GM12878 (cell line): ENCODE data around the gene CADM3. TPM values are rescaled to one million over a fixed set of nuclear protein-coding genes. Genes with fewer than 3 reads are reported as not detected.

Experiments
- ATAC-seq: fragments of 200-7000 bp; cut with Tn5 transposase; 3 replicates; pipeline ENCODE4 v1.9.1; 2020; ENCODE audit warnings: mild to moderate bottlenecking, moderate library complexity
- BruUV-seq: library from RNA; stranded (reverse); fragments of 400-500 nt; replicated peaks from 2 replicates; lab custom pipeline; 2021; lab: Mats Ljungman, UMichigan
- CTCF ChIA-PET: fragments of 300-600 bp; sonication (Branson Sonifier 250); formaldehyde crosslinking; extraction: SDS; loops from one replicate; lab custom pipeline; 2021; ENCODE audit warnings: inconsistent platforms; lab: Yijun Ruan, JAX
- POLR2A ChIA-PET: fragments of 350-600 bp; formaldehyde crosslinking; extraction: SDS; loops from one replicate; lab custom pipeline; 2021; ENCODE audit warnings: inconsistent platforms; lab: Charles Lee
- RAD21 ChIA-PET: fragments of 300-600 bp; sonication (Branson Sonifier 250); formaldehyde crosslinking; loops from one replicate; lab custom pipeline; 2023; ENCODE audit warnings: antibody characterized with exemption; ENCODE audit not compliant: unreplicated experiment; lab: Charles Lee
- SMC1A ChIA-PET: fragments of 300-600 bp; sonication (Branson Sonifier 250); formaldehyde crosslinking; loops from one replicate; lab custom pipeline; 2023; ENCODE audit not compliant: unreplicated experiment, uncharacterized antibody; lab: Charles Lee
- DNase-seq: peaks from one replicate; pipeline ENCODE4 v3.0.0-alpha.2; 2011; ENCODE audit warnings: low read depth, low spot score
- FAIRE-seq: peaks from 3 replicates; lab custom pipeline; 2011; peaks lifted over from hg19 to GRCh38; lab: Jason Lieb, UNC
- H2AFZ ChIP-seq: 2 replicates; pipeline ENCODE4 v1.6.0; 2011; ENCODE audit warnings: low read depth, low read length, control low read depth; ENCODE audit not compliant: control insufficient read depth
- H3K27ac ChIP-seq: 2 replicates; pipeline ENCODE4 v1.5.1; 2011; ENCODE audit warnings: control low read depth; ENCODE audit not compliant: control insufficient read depth, insufficient read depth
- H3K27me3 ChIP-seq, 2 experiments: replicated peaks in 1 of 2; 2 replicates each; pipeline versions ENCODE4 v1.6.0 to v1.6.1; 2011; ENCODE audit warnings: low read length in 1 of 2; ENCODE audit not compliant: control insufficient read depth in 2 of 2, insufficient read depth in 2 of 2
- H3K36me3 ChIP-seq, 2 experiments: 2 replicates each; pipeline ENCODE4 v1.5.1; 2011; ENCODE audit warnings: low read length in 1 of 2; ENCODE audit not compliant: control insufficient read depth in 2 of 2, insufficient read depth in 2 of 2
- H3K4me1 ChIP-seq: 2 replicates; pipeline ENCODE4 v1.6.1; 2011; ENCODE audit warnings: mild to moderate bottlenecking, low read length, moderate library complexity, mixed read lengths; ENCODE audit not compliant: control insufficient read depth, insufficient read depth
- H3K4me2 ChIP-seq: 2 replicates; pipeline ENCODE4 v1.6.0; 2011; ENCODE audit warnings: control low read depth; ENCODE audit not compliant: control insufficient read depth, insufficient read depth
- H3K4me3 ChIP-seq: fragments of 200-600 bp; sonication (generic); 2 replicates; pipeline ENCODE4 v1.5.1; 2016
- H3K79me2 ChIP-seq: 2 replicates; pipeline ENCODE4 v1.6.0; 2011; ENCODE audit warnings: low read length; ENCODE audit not compliant: control insufficient read depth, insufficient read depth
- H3K9ac ChIP-seq: 2 replicates; pipeline ENCODE4 v1.8.0; 2011; ENCODE audit warnings: low read length, control low read depth, mixed read lengths; ENCODE audit not compliant: control insufficient read depth, insufficient read depth
- H3K9me3 ChIP-seq: replicated peaks from 3 replicates; pipeline ENCODE4 v1.5.1; 2011; ENCODE audit warnings: mild to moderate bottlenecking, low read length; ENCODE audit not compliant: control insufficient read depth, insufficient read depth
- H4K20me1 ChIP-seq: 2 replicates; pipeline ENCODE4 v1.6.0; 2011; ENCODE audit not compliant: control insufficient read depth, insufficient read depth
- CEBPB ChIP-seq, 2 experiments: fragments of 150-350 bp in 1 of 2; IDR thresholded peaks; 2 replicates each; pipeline ENCODE4 v1.6.1; 2012 to 2014; ENCODE audit warnings: low read depth in 2 of 2, low read length in 2 of 2, borderline replicate concordance in 1 of 2, inconsistent platforms in 1 of 2
- CHD2 ChIP-seq: IDR thresholded peaks from 2 replicates; pipeline ENCODE4 v1.6.1; 2011; ENCODE audit warnings: low read depth, low read length, improper control_type of control experiment, borderline replicate concordance
- DPF2 ChIP-seq: fragments of 450-650 bp; IDR thresholded peaks from 2 replicates; pipeline ENCODE4 v1.6.1; 2017; ENCODE audit warnings: mild to moderate bottlenecking
- EGR1 ChIP-seq, 2 experiments: IDR thresholded peaks; 1 replicate in 1 of 2; 2 replicates in 1 of 2; pipeline ENCODE4 v1.6.1; 2011 to 2012; ENCODE audit warnings: low read depth in 2 of 2, low read length in 2 of 2, borderline replicate concordance in 1 of 2, mild to moderate bottlenecking in 1 of 2, moderate library complexity in 1 of 2
- FOXK2 ChIP-seq: fragments of 450-650 bp; IDR thresholded peaks from 2 replicates; pipeline ENCODE4 v1.6.1; 2017; ENCODE audit warnings: mild to moderate bottlenecking, moderate library complexity
- HDGF ChIP-seq: fragments of 450-650 bp; IDR thresholded peaks from 2 replicates; pipeline ENCODE4 v1.6.1; 2016; ENCODE audit warnings: antibody characterized with exemption
- KDM1A ChIP-seq: fragments of 200-600 bp; sonication (generic); IDR thresholded peaks from 2 replicates; pipeline ENCODE4 v1.6.1; 2016; ENCODE audit warnings: borderline replicate concordance
- NBN ChIP-seq: fragments of 450-650 bp; IDR thresholded peaks from 2 replicates; pipeline ENCODE4 v1.6.1; 2016
- RBBP5 ChIP-seq: fragments of 200-600 bp; sonication (generic); conservative IDR thresholded peaks from 2 replicates; pipeline ENCODE4 v1.6.1; 2016
- SIN3A ChIP-seq: IDR thresholded peaks from 2 replicates; pipeline ENCODE4 v1.6.1; 2012; ENCODE audit warnings: low read depth, low read length, improper control_type of control experiment
- SMAD1 ChIP-seq: fragments of 450-650 bp; IDR thresholded peaks from 2 replicates; pipeline ENCODE4 v1.6.1; 2018; ENCODE audit warnings: mild to moderate bottlenecking, low read depth; ENCODE audit not compliant: partially characterized antibody
- STAT3 ChIP-seq: IDR thresholded peaks from 2 replicates; pipeline ENCODE4 v1.6.1; 2011; ENCODE audit warnings: low read depth, low read length, improper control_type of control experiment
- SUZ12 ChIP-seq: fragments of 200-600 bp; sonication (generic); IDR thresholded peaks from one replicate; pipeline ENCODE4 v1.6.1; 2018; ENCODE audit warnings: antibody characterized with exemption, mild to moderate bottlenecking; ENCODE audit not compliant: unreplicated experiment
- TBL1XR1 ChIP-seq: IDR thresholded peaks from 2 replicates; pipeline ENCODE4 v1.6.1; 2012; ENCODE audit warnings: low read depth, low read length, improper control_type of control experiment
- ZNF24 ChIP-seq: fragments of 450-650 bp; IDR thresholded peaks from 2 replicates; pipeline ENCODE4 v1.6.1; 2017; ENCODE audit warnings: antibody characterized with exemption, mild to moderate bottlenecking
- WGBS: methylation state at CpG from one replicate; pipeline ENCODE4 v1.1.6; 2016; ENCODE audit warnings: low lambda C conversion rate; ENCODE audit not compliant: insufficient replicate concordance, insufficient coverage; ENCODE audit errors: missing lambda C conversion rate; 5-methylcytosine and 5-hydroxymethylcytosine counted together
- in situ Hi-C: fragments of 300-500 bp; cut with MboI; formaldehyde crosslinking; loops from 9 replicates; pipeline ENCODE4 v1.14.3; 2018; ENCODE audit warnings: mixed read lengths
- intact Hi-C: fragments of 100-400 bp; cut with micrococcal nuclease; formaldehyde crosslinking; loops from one replicate; pipeline ENCODE4 v1.14.2; 2022; ENCODE audit not compliant: unreplicated experiment
- polyA plus RNA-seq, 11 experiments: library from polyadenylated mRNA; depleted of rRNA in 4 of 11; unstranded in 6 of 11; stranded (reverse) in 5 of 11; fragments of >200 nt; fragmentation: Nextera tagmentation in 4 of 11; fragmentation: Illumina TruSeq in 1 of 11; extraction: Ambion mirVana in 4 of 11; extraction: Trizol in 1 of 11; gene quantifications; 1 replicate in 1 of 11; 2 replicates in 10 of 11; pipeline versions ENCODE4 v1.2.1 to v1.2.3, GENCODE V29; 2011 to 2016; ENCODE audit warnings: inconsistent platforms in 2 of 11, missing spikeins in 2 of 11, low read depth in 1 of 11
- total RNA-seq, 4 experiments: library from RNA; depleted of rRNA in 3 of 4; stranded (reverse); fragments of >200 nt in 3 of 4; fragmentation: Illumina TruSeq in 1 of 4; extraction: Trizol in 1 of 4; gene quantifications; 2 replicates each; pipeline versions ENCODE4 v1.2.1 to v1.2.3, GENCODE V29; 2013 to 2021
- TF ChIP-seq, protein P1 (sequence below): fragments of 450-650 bp; formaldehyde crosslinking; IDR thresholded peaks from 2 replicates; pipeline ENCODE4 v1.5.0; 2022; ENCODE audit warnings: mild to moderate bottlenecking, missing genetic modification characterization
- TF ChIP-seq, protein P2 (sequence below): IDR thresholded peaks from 2 replicates; pipeline ENCODE4 v1.6.1; 2011; ENCODE audit warnings: low read depth, mild to moderate bottlenecking, low read length, moderate library complexity, borderline replicate concordance; ENCODE audit errors: extremely low read depth

Gene CADM3
- total and polyA plus RNA-seq, 10 of the 15 experiments (the other 5 are each of a cell fraction or from before 2014, with no cell fraction given): 0.04 to 0.37 TPM; not detected in 8

GRCh38 chr1:159200769-159201168 is 29.4 kb downstream of the CADM3 start:
- no peaks in the 10 kb centered on the region for H3K36me3 ChIP-seq
- H3K4me3 ChIP-seq: no peak overlapping the region
- H2AFZ ChIP-seq: no peak overlapping the region
- H3K79me2 ChIP-seq: no peaks in the 10 kb centered on the region
- H3K4me1 ChIP-seq: 0 out of 2 replicates have a peak, but pooled peaks cover 6% of the 10 kb centered on the region
- CTCF ChIA-PET: interaction anchor here (3.8 kb wide), 1 partner anchor 13 kb away, joined by 25 read pairs; no protein-coding TSS in a partner anchor
- H3K27ac ChIP-seq: no peak overlapping the region
- SMC1A ChIA-PET: no interaction called here
- POLR2A ChIA-PET: no interaction called here
- intact Hi-C loops: no loop called here
- H4K20me1 ChIP-seq: no peaks in the 10 kb centered on the region
- no peak overlapping the region for H3K9ac ChIP-seq
- TF ChIP-seq CEBPB (IDR thresholded peaks at IDR 0.05; ENCODE audit: borderline replicate concordance in 1 of 2, low read depth in 2 of 2, low read length in 2 of 2) (no peak), SMAD1 (no peak), TBL1XR1 (no peak), NBN (no peak), CHD2 (no peak), HDGF (no peak), EGR1 (IDR thresholded peaks at IDR 0.05; ENCODE audit: borderline replicate concordance in 1 of 2, low read depth in 2 of 2, low read length in 2 of 2) (no peak)
- no peak overlapping the region for H3K4me2 ChIP-seq
- BruUV-seq: no TSS peak
- 23% methylated on average over 15 of the region's 18 CpGs for WGBS
- RAD21 ChIA-PET: no interaction called here
- FAIRE-seq (no peak), ATAC-seq (no peak), DNase-seq (no peak)
- H3K9me3 ChIP-seq: no peaks in the 10 kb centered on the region
- peaks cover 0 to 2% of the 10 kb centered on the region in 2 experiments; a peak in 2 of 4 replicates for H3K27me3 ChIP-seq
- in situ Hi-C loops: no loop called here

GRCh38 chr1:159201642-159202041 is 30.2 kb downstream of the CADM3 start:
- H2AFZ ChIP-seq: no peak overlapping the region
- RAD21 ChIA-PET: no interaction called here
- H3K4me3 ChIP-seq: no peak overlapping the region
- 0% methylated on average over 5 of the region's 5 CpGs for WGBS
- FAIRE-seq (no peak), ATAC-seq (no peak), DNase-seq (no peak)
- H3K9ac ChIP-seq: no peak overlapping the region
- H4K20me1 ChIP-seq: no peaks in the 10 kb centered on the region
- SMC1A ChIA-PET: interaction anchor here (0.7 to 0.9 kb wide), 2 partner anchors 64 to 69 kb away, joined by 3 read pairs; no protein-coding TSS in a partner anchor
- 0 out of 2 replicates have a peak, but pooled peaks cover 12% of the 10 kb centered on the region for H3K4me1 ChIP-seq
- H3K9me3 ChIP-seq: no peaks in the 10 kb centered on the region
- no TSS peak for BruUV-seq
- H3K27ac ChIP-seq: no peak overlapping the region
- peaks cover 0 to 2% of the 10 kb centered on the region in 2 experiments; a peak in 2 of 4 replicates for H3K27me3 ChIP-seq
- POLR2A ChIA-PET: no interaction called here
- in situ Hi-C loops: no loop called here
- intact Hi-C loops: no loop called here
- CTCF ChIA-PET: interaction anchor here (1.0 to 5.6 kb wide), 2 partner anchors 10 to 12 kb away, joined by 3 to 39 read pairs; no protein-coding TSS in a partner anchor
- no peaks in the 10 kb centered on the region for H3K36me3 ChIP-seq
- H3K79me2 ChIP-seq: no peaks in the 10 kb centered on the region
- H3K4me2 ChIP-seq: no peak overlapping the region
- no peak for TF ChIP-seq KDM1A
- TF ChIP-seq ZNF24: no peak
- TF ChIP-seq SIN3A: no peak
- TF ChIP-seq RBBP5: no peak
- TF ChIP-seq, protein P1, sequence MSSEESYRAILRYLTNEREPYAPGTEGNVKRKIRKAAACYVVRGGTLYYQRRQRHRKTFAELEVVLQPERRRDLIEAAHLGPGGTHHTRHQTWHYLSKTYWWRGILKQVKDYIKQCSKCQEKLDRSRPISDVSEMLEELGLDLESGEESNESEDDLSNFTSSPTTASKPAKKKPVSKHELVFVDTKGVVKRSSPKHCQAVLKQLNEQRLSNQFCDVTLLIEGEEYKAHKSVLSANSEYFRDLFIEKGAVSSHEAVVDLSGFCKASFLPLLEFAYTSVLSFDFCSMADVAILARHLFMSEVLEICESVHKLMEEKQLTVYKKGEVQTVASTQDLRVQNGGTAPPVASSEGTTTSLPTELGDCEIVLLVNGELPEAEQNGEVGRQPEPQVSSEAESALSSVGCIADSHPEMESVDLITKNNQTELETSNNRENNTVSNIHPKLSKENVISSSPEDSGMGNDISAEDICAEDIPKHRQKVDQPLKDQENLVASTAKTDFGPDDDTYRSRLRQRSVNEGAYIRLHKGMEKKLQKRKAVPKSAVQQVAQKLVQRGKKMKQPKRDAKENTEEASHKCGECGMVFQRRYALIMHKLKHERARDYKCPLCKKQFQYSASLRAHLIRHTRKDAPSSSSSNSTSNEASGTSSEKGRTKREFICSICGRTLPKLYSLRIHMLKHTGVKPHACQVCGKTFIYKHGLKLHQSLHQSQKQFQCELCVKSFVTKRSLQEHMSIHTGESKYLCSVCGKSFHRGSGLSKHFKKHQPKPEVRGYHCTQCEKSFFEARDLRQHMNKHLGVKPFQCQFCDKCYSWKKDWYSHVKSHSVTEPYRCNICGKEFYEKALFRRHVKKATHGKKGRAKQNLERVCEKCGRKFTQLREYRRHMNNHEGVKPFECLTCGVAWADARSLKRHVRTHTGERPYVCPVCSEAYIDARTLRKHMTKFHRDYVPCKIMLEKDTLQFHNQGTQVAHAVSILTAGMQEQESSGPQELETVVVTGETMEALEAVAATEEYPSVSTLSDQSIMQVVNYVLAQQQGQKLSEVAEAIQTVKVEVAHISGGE (CRISPR knock-in tag): no peak
- no peak for TF ChIP-seq DPF2
- TF ChIP-seq, protein P2, sequence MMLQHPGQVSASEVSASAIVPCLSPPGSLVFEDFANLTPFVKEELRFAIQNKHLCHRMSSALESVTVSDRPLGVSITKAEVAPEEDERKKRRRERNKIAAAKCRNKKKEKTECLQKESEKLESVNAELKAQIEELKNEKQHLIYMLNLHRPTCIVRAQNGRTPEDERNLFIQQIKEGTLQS: no peak
- TF ChIP-seq STAT3: no peak
- no peak for TF ChIP-seq FOXK2
- no peak for TF ChIP-seq SUZ12
